ENCODE data around the gene KDELR3. TPM values are rescaled to one million over a fixed set of nuclear protein-coding genes. Genes with fewer than 3 reads are reported as not detected.
A peak's percentile ranks its signal among the peaks of the same experiment; 100 is the strongest.

Gene KDELR3
- total RNA-seq, 4 donors from 2014 or later = 5.6 to 12.5 (median 8.7) TPM; not detected in 1

DNA sequence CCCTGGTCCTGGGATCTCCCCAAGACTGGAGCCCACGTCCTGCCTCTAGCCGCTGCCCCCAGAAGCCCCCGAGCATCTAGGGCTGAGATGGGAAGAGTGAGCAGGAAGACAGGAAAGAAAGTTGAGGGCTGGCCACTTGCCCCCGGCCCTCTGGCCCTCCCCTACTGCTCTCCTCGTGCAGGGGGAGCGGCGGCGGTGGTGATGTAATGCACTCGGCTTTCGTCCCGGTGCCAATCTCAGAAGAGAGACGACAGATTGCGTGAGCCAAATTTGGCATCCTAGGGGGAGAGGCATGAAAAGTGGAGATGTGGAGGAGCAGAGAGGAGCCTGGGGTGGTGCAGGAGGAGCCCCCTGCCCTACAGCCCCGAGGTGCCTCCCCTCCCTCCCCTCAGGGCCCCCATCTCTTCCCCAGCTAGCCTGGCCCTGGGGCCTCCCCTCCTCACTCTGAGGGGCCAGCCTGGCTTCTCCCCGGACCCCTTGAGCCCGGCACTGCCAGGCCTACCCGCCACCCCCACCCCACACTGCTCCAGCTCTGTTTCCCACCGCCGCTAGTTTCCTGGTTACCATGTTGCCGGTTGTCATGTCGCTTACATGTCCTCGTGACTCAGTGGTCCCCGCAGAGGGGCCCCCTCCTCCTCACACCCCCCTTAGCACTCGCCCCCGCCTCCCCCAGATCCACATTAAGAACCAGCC is 15.4 kb upstream of the KDELR3 start:
- TF ChIP-seq EP300 (IDR thresholded peaks at IDR 0.05; ENCODE audit: low read depth) (no peak), POLR2A (IDR thresholded peaks at IDR 0.05) (no peak), POLR2AphosphoS5 (IDR thresholded peaks at IDR 0.05) (no peak)
- TF ChIP-seq, protein P1, sequence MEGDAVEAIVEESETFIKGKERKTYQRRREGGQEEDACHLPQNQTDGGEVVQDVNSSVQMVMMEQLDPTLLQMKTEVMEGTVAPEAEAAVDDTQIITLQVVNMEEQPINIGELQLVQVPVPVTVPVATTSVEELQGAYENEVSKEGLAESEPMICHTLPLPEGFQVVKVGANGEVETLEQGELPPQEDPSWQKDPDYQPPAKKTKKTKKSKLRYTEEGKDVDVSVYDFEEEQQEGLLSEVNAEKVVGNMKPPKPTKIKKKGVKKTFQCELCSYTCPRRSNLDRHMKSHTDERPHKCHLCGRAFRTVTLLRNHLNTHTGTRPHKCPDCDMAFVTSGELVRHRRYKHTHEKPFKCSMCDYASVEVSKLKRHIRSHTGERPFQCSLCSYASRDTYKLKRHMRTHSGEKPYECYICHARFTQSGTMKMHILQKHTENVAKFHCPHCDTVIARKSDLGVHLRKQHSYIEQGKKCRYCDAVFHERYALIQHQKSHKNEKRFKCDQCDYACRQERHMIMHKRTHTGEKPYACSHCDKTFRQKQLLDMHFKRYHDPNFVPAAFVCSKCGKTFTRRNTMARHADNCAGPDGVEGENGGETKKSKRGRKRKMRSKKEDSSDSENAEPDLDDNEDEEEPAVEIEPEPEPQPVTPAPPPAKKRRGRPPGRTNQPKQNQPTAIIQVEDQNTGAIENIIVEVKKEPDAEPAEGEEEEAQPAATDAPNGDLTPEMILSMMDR (IDR thresholded peaks at IDR 0.05) = no peak
- intact Hi-C loops (cut with DNase I; ENCODE audit: low total_unique reads) = no loop called here

DNA sequence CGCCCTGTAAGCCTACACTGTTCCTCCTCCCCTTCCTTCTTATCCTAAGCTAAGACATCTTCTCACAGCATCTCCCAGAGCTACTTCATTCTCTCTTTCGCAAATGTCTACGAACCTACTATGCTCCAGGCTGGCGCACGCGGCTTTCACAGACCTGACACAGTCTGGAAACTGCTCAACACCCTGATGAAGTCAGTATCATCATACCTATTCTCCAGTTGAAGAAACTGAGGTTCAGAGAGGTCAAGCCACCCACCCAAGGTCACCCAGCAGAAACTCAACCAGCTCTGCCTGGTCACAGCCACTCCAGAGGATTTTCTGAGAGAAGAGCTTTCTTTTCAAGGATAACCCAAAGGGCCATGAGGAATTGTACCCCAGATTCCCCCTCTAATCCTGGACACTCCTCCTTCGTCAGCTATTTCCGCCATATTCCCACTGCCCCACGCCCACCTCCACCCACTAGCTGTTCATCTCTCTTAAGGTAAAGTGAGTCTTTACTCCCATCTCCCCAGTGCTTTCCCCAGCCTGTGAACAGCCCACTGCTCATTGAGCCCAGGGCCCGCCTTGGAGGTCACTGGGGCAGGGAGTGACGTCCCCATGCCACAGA is 14.7 kb upstream of the KDELR3 start:
- no peak for DNase-seq
- no peak overlapping the region for H3K27ac ChIP-seq

More for the DNA sequence above, 15.4 kb upstream of the KDELR3 start:
- WGBS, 2 donors (ENCODE audit: low coverage in 1 of 2) = 16 to 45% methylated on average over 7 to 19 of the region's 25 CpGs
- in situ Hi-C loops (cut with MboI; ENCODE audit: low pct_ligation_motif_present in 1 of 4, low pct_unique_long_range_greater_than_20kb in 1 of 4, low sequenced_read_pairs in 3 of 4) = no loop called here
- no peaks in the 10 kb centered on the region for H3K9me3 ChIP-seq
- H3K4me3 ChIP-seq = no peak overlapping the region
- no peaks in the 10 kb centered on the region for H3K36me3 ChIP-seq
- no peak overlapping the region for H3K27ac ChIP-seq
- H3K4me1 ChIP-seq = peaks cover 0 to 15% (median 12%) of the 10 kb centered on the region in 4 donors
- no peak for DNase-seq
- H3K27me3 ChIP-seq = peaks cover 92% of the 10 kb centered on the region

DNA sequence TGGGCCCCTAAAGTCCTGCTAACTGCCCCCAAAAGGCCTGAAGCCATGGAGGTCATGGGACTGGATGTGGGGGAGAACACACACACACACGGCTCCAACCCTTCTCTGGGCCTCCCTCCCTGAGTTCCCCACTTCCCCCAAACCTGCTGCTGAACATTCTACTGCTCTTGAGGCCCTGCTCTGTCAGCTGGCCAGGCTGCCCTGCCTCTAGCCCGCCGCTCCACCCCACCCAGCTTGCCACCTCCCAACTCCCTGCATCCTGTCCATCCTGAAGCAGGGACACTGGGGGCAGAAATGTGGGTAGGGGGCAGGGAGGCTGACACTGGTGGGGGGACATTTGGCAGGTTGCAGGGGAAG is 13.9 kb upstream of the KDELR3 start:
- Histone ChIP-seq H3K27me3 (peaks cover 96% of the 10 kb centered on the region), H3K9me3 (no peaks in the 10 kb centered on the region), H3K4me3 (no peak overlapping the region), H3K27ac (no peak overlapping the region), H3K4me1 (peaks cover 0 to 15% (median 12%) of the 10 kb centered on the region in 4 donors), H3K36me3 (no peaks in the 10 kb centered on the region)
- DNase-seq = no peak
- intact Hi-C loops (cut with DNase I; ENCODE audit: low total_unique reads) = no loop called here
- in situ Hi-C loops (cut with MboI; ENCODE audit: low pct_ligation_motif_present in 1 of 4, low pct_unique_long_range_greater_than_20kb in 1 of 4, low sequenced_read_pairs in 3 of 4) = no loop called here
- TF ChIP-seq, protein P1 (IDR thresholded peaks at IDR 0.05) = no peak
- TF ChIP-seq EP300 (IDR thresholded peaks at IDR 0.05; ENCODE audit: low read depth) (no peak), POLR2AphosphoS5 (IDR thresholded peaks at IDR 0.05) (no peak), POLR2A (IDR thresholded peaks at IDR 0.05) (no peak)
- WGBS, 2 donors (ENCODE audit: low coverage in 1 of 2) = 42% methylated on average over 3 of the region's 3 CpGs; no CpG with 5 or more reads in 1 of the 2 donors

More for the DNA sequence above, 14.7 kb upstream of the KDELR3 start:
- no peak overlapping the region for H3K4me3 ChIP-seq
- intact Hi-C loops (cut with DNase I; ENCODE audit: low total_unique reads) (no loop called here), in situ Hi-C loops (cut with MboI; ENCODE audit: low pct_ligation_motif_present in 1 of 4, low pct_unique_long_range_greater_than_20kb in 1 of 4, low sequenced_read_pairs in 3 of 4) (no loop called here)
- H3K27me3 ChIP-seq = peaks cover 96% of the 10 kb centered on the region
- TF ChIP-seq POLR2AphosphoS5 (IDR thresholded peaks at IDR 0.05) (no peak), EP300 (IDR thresholded peaks at IDR 0.05; ENCODE audit: low read depth) (no peak), POLR2A (IDR thresholded peaks at IDR 0.05) (no peak)
- TF ChIP-seq, protein P1 (IDR thresholded peaks at IDR 0.05) = no peak
- no peaks in the 10 kb centered on the region for H3K9me3 ChIP-seq
- H3K4me1 ChIP-seq = peaks cover 0 to 15% (median 12%) of the 10 kb centered on the region in 4 donors
- no peaks in the 10 kb centered on the region for H3K36me3 ChIP-seq
- WGBS, 2 donors (ENCODE audit: low coverage in 1 of 2) = 79 to 93% methylated on average over 8 to 11 of the region's 11 CpGs

DNA sequence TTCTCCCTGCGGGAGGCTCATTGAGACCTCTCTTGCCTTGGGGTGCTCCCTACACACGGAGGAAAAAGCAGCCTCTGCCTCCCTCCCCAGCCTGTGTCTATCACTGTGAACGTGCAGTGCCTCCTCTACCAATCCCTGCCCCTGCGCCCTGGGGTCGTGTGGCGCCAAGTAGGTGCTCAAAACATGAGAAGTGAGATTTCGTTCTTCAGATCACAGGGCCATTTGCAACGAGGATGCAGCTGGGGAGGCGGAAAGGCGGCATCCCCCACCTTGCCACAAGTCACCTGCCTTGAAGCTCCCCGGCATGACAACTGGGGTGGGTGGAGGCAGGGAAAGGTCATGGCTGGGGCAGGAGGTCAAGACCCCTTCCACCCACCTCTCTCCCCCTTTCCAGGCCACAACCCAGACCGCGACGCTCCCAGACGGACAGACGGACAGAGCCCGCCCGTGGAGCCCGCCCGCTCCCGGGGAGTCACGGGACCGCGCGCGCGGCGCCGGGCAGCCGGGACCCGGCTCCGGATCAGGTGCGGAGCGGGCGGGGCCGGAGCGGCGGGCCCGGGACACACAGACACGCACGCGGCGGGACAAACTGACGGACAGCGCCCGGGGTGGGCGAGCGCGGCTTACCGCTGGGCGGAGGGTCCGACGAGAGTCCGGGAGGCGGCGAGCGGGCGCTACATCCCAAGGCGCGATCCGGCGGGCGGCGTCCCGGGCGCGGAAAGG is 13.4 kb upstream of the KDELR3 start:
- TF ChIP-seq POLR2AphosphoS5 (IDR thresholded peaks at IDR 0.05) = no peak
- TF ChIP-seq, protein P1 (IDR thresholded peaks at IDR 0.05) = no peak
- no peak for TF ChIP-seq EP300 (IDR thresholded peaks at IDR 0.05; ENCODE audit: low read depth)
- no peak for TF ChIP-seq POLR2A (IDR thresholded peaks at IDR 0.05)
- Histone ChIP-seq H3K27me3 (peaks cover 96% of the 10 kb centered on the region), H3K4me1 (peaks cover 0 to 15% (median 12%) of the 10 kb centered on the region in 4 donors), H3K27ac (no peak overlapping the region), H3K4me3 (peak overlapping the region in 3 of 4 donors; percentile 25 to 57 (median 30)), H3K9me3 (no peaks in the 10 kb centered on the region), H3K36me3 (no peaks in the 10 kb centered on the region)
- intact Hi-C loops (cut with DNase I; ENCODE audit: low total_unique reads) (no loop called here), in situ Hi-C loops (cut with MboI; ENCODE audit: low pct_ligation_motif_present in 1 of 4, low pct_unique_long_range_greater_than_20kb in 1 of 4, low sequenced_read_pairs in 3 of 4) (no loop called here)
- no peak for DNase-seq
- WGBS, 2 donors (ENCODE audit: low coverage in 1 of 2) = 5 to 40% methylated on average over 1 to 38 of the region's 67 CpGs
